Neural cell (in vitro differentiated cells): ENCODE data around the gene FXYD2. TPM values are rescaled to one million over a fixed set of nuclear protein-coding genes. Genes with fewer than 3 reads are reported as not detected.

Experiments
- H2AFZ ChIP-seq: fragments of 200-600, 300-800 bp; sonication (generic), shearing (Covaris generic); 2 replicates; pipeline ENCODE4 v1.6.0; 2014; ENCODE audit warnings: low read depth, mild to moderate bottlenecking, antibody characterized with exemption, low read length, moderate library complexity
- H3F3A ChIP-seq: fragments of 200-600 bp; shearing (Covaris generic); 2 replicates; pipeline ENCODE4 v1.6.1; 2016; ENCODE audit warnings: mild to moderate bottlenecking, moderate library complexity, mixed read lengths, antibody characterized with exemption, low read length; ENCODE audit not compliant: insufficient read depth, poor library complexity, severe bottlenecking
- H3K27ac ChIP-seq: fragments of 200-600, 300-800 bp; sonication (generic), shearing (Covaris generic); 2 replicates; pipeline ENCODE4 v1.5.1; 2014; ENCODE audit warnings: mild to moderate bottlenecking, low read length, moderate library complexity
- H3K27me3 ChIP-seq: fragments of 300-800, 200-600 bp; sonication (generic), shearing (Covaris generic); 2 replicates; pipeline ENCODE4 v1.6.0; 2014; ENCODE audit warnings: mild to moderate bottlenecking, low read depth, low read length, moderate library complexity; ENCODE audit not compliant: insufficient read depth
- H3K36me3 ChIP-seq: fragments of 300-800, 200-600 bp; sonication (generic), shearing (Covaris generic); 2 replicates; pipeline ENCODE4 v1.5.1; 2014; ENCODE audit warnings: mild to moderate bottlenecking, antibody characterized with exemption, low read length, moderate library complexity; ENCODE audit not compliant: insufficient read depth
- H3K4me2 ChIP-seq: fragments of 300-800, 200-600 bp; sonication (generic), shearing (Covaris generic); 2 replicates; pipeline ENCODE4 v1.6.0; 2014; ENCODE audit warnings: mild to moderate bottlenecking, low read length
- H3K4me3 ChIP-seq: fragments of 300-800, 200-600 bp; sonication (generic), shearing (Covaris generic); 2 replicates; pipeline ENCODE4 v1.5.1; 2014; ENCODE audit warnings: mild to moderate bottlenecking, low read length, moderate library complexity
- H3K79me2 ChIP-seq: fragments of 200-600 bp; shearing (Covaris generic); replicated peaks from 2 replicates; pipeline ENCODE4 v1.6.0; 2014; ENCODE audit warnings: mild to moderate bottlenecking, low read length, moderate library complexity; ENCODE audit not compliant: insufficient read depth
- H3K9ac ChIP-seq: fragments of 300-800, 200-600 bp; sonication (generic), shearing (Covaris generic); 2 replicates; pipeline ENCODE4 v1.6.1; 2016; ENCODE audit warnings: mild to moderate bottlenecking, low read length, mixed read lengths
- H3K9me2 ChIP-seq: fragments of 200-600 bp; shearing (Covaris generic); 2 replicates; pipeline ENCODE4 v1.6.1; 2016; ENCODE audit warnings: mild to moderate bottlenecking, low read length, mixed read lengths; ENCODE audit not compliant: insufficient read depth
- H3K9me3 ChIP-seq: fragments of 200-600, 300-800 bp; sonication (generic), shearing (Covaris generic); 2 replicates; pipeline ENCODE4 v1.6.1; 2016; ENCODE audit warnings: mild to moderate bottlenecking, mixed run types, low read length, moderate library complexity, mixed read lengths
- H4K20me1 ChIP-seq: fragments of 200-600 bp; shearing (Covaris generic); 2 replicates; pipeline ENCODE4 v1.6.1; 2016; ENCODE audit warnings: mild to moderate bottlenecking, mixed run types; ENCODE audit not compliant: insufficient read depth
- CTCF ChIP-seq: fragments of 450-650 bp; IDR thresholded peaks from 2 replicates; pipeline ENCODE4 v1.5.1; 2014; ENCODE audit warnings: antibody characterized with exemption, mild to moderate bottlenecking, moderate library complexity; ENCODE audit not compliant: poor library complexity, severe bottlenecking
- EP300 ChIP-seq: fragments of 450-650 bp; conservative IDR thresholded peaks from 2 replicates; pipeline ENCODE4 v1.6.1; 2014; ENCODE audit warnings: antibody characterized with exemption, mild to moderate bottlenecking, moderate library complexity; ENCODE audit not compliant: poor library complexity, severe bottlenecking
- EZH2 ChIP-seq: fragments of 200-600, 300-800 bp; shearing (Covaris generic), sonication (generic); IDR thresholded peaks from 2 replicates; pipeline ENCODE4 v1.6.1; 2014; ENCODE audit warnings: antibody characterized with exemption, low read length, borderline replicate concordance, mild to moderate bottlenecking; ENCODE audit not compliant: insufficient read depth, poor library complexity, severe bottlenecking
- MXI1 ChIP-seq: fragments of 450-650 bp; conservative IDR thresholded peaks from 2 replicates; pipeline ENCODE4 v1.6.1; 2014; ENCODE audit warnings: antibody characterized with exemption, mild to moderate bottlenecking; ENCODE audit not compliant: poor library complexity, severe bottlenecking
- POLR2AphosphoS5 ChIP-seq: IDR thresholded peaks from 2 replicates; pipeline ENCODE4 v1.6.1; 2012
- RAD21 ChIP-seq: fragments of 450-650 bp; conservative IDR thresholded peaks from 2 replicates; pipeline ENCODE4 v1.6.1; 2014; ENCODE audit warnings: antibody characterized with exemption, mild to moderate bottlenecking, moderate library complexity
- REST ChIP-seq: IDR thresholded peaks from 2 replicates; pipeline ENCODE4 v1.6.1; 2012; ENCODE audit warnings: borderline replicate concordance
- SMC3 ChIP-seq: fragments of 450-650 bp; conservative IDR thresholded peaks from 2 replicates; pipeline ENCODE4 v1.6.1; 2014; ENCODE audit warnings: antibody characterized with exemption, mild to moderate bottlenecking, moderate library complexity; ENCODE audit not compliant: poor library complexity
- TAF1 ChIP-seq: IDR thresholded peaks from 2 replicates; pipeline ENCODE4 v1.6.1; 2012; ENCODE audit warnings: low read depth
- polyA plus RNA-seq: library from polyadenylated mRNA; depleted of rRNA; stranded (reverse); fragments of >200 nt; gene quantifications from 2 replicates; pipeline ENCODE4 v1.2.3, GENCODE V29; 2014

Gene FXYD2
- polyA plus RNA-seq, 1 donor from 2014 or later: 4.8 TPM

- Histone ChIP-seq H4K20me1 (no peaks in the 10 kb centered on the region), H3K4me3 (no peak overlapping the region), H3K79me2 (no peaks in the 10 kb centered on the region), H3K9me3 (no peaks in the 10 kb centered on the region), H3K36me3 (no peaks in the 10 kb centered on the region), H3F3A (no peaks in the 10 kb centered on the region), H3K27ac (no peak overlapping the region), H3K9me2 (no peaks in the 10 kb centered on the region), H2AFZ (no peak overlapping the region), H3K4me2 (no peak overlapping the region), H3K27me3 (peaks cover 21% of the 10 kb centered on the region), H3K9ac (no peak overlapping the region)
- TF ChIP-seq EZH2 (no peak), REST (no peak), RAD21 (no peak), SMC3 (no peak), CTCF (no peak), TAF1 (no peak), MXI1 (no peak), EP300 (no peak), POLR2AphosphoS5 (no peak)
Measured at GRCh38 chr11:117790279-117790678, 34.3 kb downstream of the FXYD2 start.

GRCh38 chr11:117789241-117789640 is 35.3 kb downstream of the FXYD2 start:
- Histone ChIP-seq H3K79me2 (no peaks in the 10 kb centered on the region), H3K36me3 (no peaks in the 10 kb centered on the region), H3K4me3 (no peak overlapping the region), H4K20me1 (no peaks in the 10 kb centered on the region), H3K27ac (no peak overlapping the region), H3K27me3 (peaks cover 11% of the 10 kb centered on the region), H3K4me2 (no peak overlapping the region), H3K9ac (no peak overlapping the region), H2AFZ (no peak overlapping the region), H3K9me3 (no peaks in the 10 kb centered on the region), H3K9me2 (no peaks in the 10 kb centered on the region), H3F3A (no peaks in the 10 kb centered on the region)
- TF ChIP-seq MXI1: no peak
- TF ChIP-seq CTCF: no peak
